Measurements from ENCODE around the gene PDE9A.
"Not testable (repeated sequence)": the region's sequence is repeated elsewhere in the genome, so short reads cannot be mapped to it uniquely, and the experiment has no call there.

DNA sequence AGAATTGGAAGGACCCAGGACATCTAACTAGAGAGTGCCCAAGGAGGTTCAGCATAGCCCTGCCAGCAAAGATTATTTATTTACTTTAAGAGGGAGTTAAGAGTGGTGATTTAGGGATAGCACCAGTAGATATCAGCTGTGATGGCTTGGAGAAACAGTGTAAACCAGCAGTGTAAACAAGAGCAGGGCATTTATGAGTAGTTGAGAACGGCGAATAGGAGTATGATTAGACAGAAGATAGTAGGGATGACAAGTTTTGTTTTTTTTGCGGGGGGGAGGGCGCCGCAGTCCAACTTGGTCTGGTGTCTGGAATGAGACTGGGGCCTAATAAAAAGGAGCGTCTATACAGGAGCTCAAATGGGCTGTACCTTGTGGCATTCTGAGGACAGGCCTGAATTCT is 148.2 kb downstream of the PDE9A start:
- not testable (repeated sequence) for TF ChIP-seq POLR2AphosphoS5 (IDR thresholded peaks at IDR 0.05)
- TF ChIP-seq, protein P1, sequence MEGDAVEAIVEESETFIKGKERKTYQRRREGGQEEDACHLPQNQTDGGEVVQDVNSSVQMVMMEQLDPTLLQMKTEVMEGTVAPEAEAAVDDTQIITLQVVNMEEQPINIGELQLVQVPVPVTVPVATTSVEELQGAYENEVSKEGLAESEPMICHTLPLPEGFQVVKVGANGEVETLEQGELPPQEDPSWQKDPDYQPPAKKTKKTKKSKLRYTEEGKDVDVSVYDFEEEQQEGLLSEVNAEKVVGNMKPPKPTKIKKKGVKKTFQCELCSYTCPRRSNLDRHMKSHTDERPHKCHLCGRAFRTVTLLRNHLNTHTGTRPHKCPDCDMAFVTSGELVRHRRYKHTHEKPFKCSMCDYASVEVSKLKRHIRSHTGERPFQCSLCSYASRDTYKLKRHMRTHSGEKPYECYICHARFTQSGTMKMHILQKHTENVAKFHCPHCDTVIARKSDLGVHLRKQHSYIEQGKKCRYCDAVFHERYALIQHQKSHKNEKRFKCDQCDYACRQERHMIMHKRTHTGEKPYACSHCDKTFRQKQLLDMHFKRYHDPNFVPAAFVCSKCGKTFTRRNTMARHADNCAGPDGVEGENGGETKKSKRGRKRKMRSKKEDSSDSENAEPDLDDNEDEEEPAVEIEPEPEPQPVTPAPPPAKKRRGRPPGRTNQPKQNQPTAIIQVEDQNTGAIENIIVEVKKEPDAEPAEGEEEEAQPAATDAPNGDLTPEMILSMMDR (IDR thresholded peaks at IDR 0.05 in 8 of 11, conservative IDR thresholded peaks at IDR 0.05 in 3 of 11), result not testable (repeated sequence)

Data from spleen (tissue), 7 donors.